Measurements from ENCODE around the gene AGBL4.

- TF ChIP-seq POLR2AphosphoS5 (IDR thresholded peaks at IDR 0.05; ENCODE audit: low read depth, low read length) (no peak), SPI1 (IDR thresholded peaks at IDR 0.05; ENCODE audit: low read depth, low read length) (no peak), POLR2A (IDR thresholded peaks at IDR 0.05; ENCODE audit: low read depth, low read length) (no peak), TAF1 (IDR thresholded peaks at IDR 0.05; ENCODE audit: low read depth, low read length) (no peak), PAX5 (IDR thresholded peaks at IDR 0.05; ENCODE audit: insufficient read depth, low read length, severe bottlenecking) (no peak)
These were observed 1457.3 kb downstream of the AGBL4 start for GRCh38 chr1:48566492-48566891.
